HG02610 (cell line): Measurements from ENCODE around the gene MAN1A1.

ENCODE experiments used
- ATAC-seq: cut with Tn5 transposase; IDR thresholded peaks from one replicate; pipeline ENCODE4 v1.9.1; 2021; ENCODE audit warnings: mild to moderate bottlenecking, moderate library complexity; ENCODE audit not compliant: unreplicated experiment

Gene MAN1A1

DNA sequence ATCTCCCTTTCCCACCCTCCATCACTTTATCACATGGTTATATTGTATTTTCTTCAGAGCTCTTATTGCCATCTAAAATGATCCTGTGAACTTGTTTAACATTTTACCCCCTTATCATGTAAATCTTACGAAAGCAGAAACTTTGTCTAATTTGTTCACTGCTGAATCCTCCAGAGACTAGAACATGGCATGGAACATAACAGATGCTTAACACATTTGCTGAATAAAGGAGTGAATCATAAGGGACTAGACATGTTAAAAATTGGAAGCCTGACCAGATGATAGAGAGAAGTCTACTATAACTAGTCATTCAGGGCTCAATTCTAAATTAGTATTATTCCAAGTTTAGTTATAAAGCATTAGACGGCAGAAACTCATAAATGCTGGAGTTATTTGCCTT lies 73.3 kb downstream of the MAN1A1 start:
- ATAC-seq = no peak

DNA sequence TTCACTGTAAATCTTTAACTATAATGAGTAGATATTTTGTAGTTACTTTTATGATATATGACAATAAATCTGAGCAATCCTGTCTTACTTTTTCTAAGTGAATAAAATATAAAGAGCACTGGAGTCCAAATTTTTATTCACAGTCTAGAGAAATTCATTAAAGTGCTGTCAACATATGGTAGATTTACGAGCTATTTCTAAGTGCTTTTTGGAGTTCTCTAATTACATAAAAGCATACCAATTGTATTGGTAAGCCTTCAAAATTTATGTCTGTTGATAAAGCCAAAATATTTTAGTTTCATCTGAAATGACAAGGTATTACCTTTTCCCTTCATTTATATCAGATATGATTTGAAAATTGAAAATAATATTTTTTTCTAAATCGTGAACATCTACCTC lies 75.4 kb downstream of the MAN1A1 start:
- no peak for ATAC-seq

DNA sequence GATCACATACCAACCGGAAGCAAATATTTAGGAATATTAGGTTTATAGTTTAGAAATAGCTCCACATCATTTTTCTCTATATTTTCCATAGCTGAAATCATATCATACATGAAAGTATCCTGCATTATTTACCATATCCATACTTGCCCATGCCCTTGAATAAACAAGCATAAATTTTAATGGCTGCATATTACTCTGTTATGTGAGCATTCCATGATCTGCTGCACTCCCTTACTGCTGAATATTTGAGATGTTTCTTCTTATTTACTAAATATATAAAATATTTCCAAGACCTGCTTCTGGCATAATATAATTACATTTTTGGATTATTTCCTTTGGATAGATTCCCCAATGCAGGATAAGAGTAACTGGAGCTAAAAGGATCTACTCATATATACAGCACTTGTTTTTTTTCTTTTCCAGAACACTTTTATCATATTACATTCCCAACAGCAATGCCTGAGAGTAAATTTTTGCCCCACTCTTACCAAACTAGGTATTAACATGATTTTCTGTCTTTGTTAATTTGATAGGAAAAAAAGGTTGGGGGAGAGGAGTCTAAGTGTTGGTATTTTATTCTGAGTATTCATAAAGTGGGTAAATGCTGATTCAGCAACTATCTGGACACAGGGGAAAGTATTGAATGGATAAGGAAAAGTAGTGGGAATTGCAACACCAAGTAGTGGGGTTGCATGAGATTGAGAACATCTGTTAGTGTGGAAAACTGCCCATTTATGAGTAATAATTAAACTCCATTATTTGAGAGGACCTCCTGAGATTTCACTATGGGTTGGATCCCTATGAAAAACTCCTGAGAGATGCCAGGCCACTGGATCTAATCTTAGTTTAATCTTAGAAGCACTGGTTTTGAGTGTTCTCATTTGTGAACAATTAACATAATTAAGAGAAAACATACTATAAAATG lies 76.0 kb downstream of the MAN1A1 start:
- no peak for ATAC-seq

DNA sequence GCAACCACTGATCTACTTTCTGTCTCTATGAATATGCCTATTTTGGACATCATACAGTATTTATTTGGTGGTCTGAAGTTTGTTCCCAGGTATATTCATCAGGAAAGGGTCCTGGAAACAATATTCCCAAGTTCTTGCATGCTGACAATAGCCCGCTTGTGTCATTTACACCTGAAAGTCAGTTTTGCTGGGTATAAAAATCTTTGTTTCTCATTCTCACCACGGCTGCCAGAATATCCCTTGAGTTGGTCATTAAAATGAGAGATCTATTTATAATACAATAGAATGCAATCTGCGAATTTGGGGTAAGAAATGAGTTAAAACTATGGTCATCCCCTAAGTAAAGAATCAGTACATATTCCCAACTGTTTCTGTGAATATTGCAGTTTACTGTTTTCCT lies 79.0 kb downstream of the MAN1A1 start:
- ATAC-seq = no peak

DNA sequence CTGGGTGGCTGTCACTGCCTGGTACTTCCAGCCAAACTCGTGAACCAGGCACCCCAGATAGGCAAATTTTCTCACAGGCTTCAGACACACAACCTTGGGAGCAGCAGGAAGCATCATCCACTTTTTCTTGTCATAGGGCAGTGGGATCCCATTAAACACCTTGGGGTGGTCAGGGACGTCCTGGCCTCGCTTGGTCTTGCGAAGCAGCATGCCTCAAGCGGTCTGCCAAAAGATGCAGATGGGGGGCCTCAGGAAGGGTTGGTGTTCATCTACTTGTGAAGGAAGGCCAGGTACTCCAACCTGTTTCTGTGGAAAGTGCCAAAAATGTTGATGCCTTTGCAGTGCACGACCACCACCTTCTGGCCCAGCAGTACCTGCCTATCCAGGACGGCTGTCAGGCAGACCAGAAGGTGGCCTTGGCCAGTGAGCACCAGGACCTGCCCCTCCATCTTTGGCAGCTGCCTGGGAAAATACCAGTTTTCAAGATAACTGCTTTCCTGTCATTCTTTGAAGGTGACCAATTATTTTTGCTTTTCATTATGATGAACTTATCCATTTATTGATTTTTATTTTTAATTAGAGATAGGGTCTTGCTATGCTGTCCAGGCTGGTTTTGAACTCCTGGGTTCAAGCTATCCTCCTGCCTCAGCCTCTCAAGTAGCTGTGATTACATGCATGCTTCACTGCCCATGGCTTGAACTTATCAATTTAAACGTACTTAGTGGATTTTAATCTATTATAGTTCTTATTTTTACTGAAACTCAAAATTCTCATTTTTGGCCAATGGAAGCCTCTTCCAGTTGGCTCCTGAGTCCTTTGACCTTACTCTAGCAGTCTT lies 80.1 kb downstream of the MAN1A1 start:
- no peak for ATAC-seq

DNA sequence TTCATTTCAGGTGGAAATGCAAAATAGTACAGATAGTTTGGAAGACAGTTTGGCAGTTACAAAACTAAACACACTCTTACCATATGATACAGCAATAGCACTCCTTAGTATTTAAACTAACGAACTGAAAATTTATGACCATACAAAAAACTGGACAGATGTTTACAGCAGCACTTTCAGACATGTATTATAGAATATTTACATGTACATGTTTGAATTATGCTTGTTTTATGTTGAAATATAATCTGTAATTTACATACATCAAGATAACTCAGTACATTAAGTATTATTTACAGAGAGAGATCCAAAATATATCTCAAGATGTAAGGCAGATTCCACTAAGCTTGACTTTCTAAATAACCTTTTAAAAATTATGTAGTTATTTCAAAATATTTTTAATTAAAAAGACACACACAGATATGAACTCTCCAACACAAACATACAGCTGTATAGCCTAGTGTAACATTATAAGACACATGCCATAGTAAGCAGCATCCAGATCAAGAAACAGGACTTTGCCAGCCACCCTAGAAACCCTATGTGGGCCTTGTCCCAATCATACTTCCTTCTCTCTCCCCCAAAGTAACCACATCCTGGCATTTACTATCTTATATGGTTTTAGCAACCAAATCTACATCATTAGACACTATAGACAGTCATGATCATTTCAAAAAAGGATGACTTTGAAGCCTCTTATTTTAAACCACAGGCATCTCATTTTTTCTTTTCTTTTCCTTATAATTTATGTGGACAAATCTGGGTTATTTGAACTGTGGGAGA lies 82.2 kb downstream of the MAN1A1 start:
- ATAC-seq = no peak

DNA sequence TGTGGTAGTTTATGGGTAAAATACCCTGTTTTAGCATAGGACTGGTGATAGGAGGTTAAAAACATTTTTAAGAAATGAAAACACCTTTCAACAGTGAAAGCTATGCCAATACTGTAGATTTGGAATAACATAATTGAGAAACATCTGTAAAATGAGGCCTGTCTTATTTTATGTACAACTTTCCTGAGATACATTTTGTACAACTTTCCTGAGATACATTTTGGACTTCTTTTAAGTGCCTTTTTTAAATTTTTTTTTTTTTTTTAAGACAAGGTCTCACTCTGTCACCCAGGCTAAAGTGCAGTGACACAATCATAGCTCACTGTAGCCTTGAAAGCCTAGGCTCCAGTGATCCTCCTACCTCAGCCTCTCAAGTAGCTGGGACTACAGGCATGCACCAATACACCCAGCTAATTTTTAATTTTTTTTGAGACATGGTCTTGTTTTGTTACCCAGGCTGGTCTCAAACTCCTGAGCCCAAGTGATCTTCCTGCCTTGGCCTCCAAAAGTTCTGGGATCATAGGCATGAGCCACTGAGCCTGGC lies 84.6 kb downstream of the MAN1A1 start:
- ATAC-seq = no peak

DNA sequence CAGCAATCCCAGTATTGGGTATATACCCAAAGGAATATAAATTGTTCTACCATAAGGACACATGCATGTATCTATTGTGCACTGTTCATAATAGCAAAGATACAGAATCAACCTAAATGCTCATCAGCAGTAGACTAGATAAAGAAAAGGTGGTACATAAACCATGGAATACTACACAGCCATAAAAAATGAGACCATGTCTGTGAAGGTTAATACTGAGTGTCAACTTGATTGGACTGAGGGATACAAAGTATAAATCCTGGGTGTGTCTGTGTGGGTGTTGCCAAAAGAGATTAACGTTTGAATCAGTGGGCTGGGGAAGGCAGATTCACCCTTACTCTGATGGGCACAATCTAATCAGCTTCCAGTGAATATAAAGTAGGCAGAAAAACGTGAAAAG lies 86.9 kb downstream of the MAN1A1 start:
- ATAC-seq = no peak

DNA sequence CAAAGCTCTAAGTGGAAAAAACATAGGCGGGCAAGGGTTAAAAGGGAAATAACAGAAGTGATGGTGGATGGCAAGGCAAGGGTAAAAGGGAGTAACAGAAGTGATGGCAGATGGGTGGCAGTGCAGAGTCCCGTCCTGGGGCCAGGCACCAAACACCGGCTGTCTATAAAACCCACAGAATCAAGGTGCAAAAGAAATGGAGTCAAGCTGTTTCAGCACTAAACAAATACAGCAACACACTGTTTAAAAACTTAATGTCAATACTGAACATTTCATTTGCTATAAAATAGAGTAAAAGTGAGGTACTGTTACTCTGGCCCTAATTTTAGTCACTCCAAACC lies 87.6 kb downstream of the MAN1A1 start:
- no peak for ATAC-seq

DNA sequence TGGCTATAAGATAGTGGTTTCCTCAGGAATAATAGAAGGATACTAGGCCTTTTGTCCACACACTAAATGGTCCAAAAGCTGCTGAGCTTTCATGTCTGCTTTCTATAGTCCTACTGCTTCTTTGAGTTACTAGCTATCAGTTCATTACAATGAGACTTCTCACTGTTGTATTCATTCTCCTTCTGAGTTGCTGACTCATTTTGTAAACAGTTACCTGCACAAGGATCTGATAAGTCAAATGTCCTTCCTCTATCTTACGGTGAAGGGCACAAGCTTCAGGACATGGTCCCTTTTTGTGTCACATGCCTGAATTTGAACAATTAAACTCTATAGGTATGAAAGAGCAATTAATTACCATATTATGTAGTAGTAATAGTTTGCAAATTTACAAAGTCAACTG lies 90.5 kb downstream of the MAN1A1 start:
- ATAC-seq = peak; percentile 73

DNA sequence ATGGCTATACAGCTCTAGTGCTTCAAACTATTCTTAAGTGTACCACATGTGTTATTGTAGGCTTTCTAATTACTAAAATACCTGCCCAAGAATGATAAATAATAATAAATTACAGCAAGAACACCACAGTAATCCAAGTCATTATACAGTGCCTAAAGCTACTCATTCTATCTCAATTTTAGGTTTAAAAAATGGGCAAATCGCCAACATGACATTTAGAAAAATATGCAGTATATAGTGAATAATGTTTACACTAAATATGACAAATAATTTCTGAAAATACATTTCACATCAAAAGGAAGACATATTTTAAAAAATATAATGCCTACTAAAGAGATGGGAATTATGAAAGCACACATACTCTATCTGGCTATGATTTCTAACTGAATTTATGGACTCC lies 91.8 kb downstream of the MAN1A1 start:
- ATAC-seq = no peak

DNA sequence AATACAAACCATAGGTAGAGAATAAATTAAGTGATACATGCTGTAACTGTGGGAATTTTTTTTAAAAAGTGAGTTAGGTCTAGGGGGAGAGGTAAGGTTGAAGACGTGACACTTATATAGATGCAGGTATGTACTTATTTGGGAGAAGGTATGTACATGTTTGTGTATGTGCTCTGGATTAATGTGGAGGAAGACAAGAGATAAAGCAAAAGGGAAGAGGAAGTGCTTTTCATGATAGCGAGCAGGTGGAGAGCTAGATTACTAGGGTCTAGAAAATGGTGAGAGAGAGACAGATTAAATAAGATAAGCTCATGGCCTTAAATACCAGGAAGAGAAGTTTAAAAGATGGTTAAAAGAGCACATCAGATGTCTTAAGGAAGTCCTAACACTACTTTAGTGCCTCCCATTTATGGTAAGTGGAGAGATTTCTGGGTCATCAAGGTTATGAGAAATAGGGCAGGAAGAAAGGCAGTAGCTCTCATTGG lies 92.5 kb downstream of the MAN1A1 start:
- no peak for ATAC-seq

DNA sequence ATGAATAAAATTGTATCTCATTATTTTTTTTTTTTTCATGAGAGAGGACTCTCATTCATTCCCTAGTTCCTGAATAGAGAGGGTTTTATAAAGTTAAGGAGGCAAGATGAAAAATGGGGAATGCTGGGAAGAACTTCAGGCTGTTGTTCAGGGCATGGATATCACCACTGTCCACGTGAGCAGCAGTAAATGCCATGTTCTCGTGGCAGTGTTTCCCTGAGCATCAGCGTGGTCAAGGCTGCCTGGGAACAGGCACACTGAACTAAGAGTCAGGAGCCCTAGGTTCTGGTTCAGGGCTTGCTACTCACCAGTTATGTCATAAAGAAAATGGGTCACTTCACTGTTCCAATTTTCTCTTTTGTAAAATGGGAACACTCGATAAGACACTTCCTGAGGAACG lies 93.2 kb downstream of the MAN1A1 start:
- ATAC-seq = no peak

DNA sequence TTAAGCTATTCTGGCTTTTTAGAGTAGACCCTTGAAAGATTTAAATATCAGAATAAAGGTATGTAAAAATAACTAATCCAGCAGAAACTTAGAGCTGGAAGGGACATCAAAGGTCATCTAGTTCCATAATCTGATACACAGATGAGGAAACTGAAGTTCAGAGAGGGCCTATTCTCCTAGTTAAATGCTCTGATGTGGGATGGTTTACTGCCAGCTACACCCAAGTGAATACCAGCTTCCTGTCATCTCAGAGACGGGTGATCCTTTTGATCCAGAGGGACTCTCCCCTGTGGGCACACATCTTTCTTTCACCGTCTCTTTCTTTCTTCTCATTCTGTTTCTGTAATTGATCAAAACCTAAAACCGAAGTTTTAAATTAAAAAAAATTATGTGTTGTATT lies 94.1 kb downstream of the MAN1A1 start:
- ATAC-seq = no peak

DNA sequence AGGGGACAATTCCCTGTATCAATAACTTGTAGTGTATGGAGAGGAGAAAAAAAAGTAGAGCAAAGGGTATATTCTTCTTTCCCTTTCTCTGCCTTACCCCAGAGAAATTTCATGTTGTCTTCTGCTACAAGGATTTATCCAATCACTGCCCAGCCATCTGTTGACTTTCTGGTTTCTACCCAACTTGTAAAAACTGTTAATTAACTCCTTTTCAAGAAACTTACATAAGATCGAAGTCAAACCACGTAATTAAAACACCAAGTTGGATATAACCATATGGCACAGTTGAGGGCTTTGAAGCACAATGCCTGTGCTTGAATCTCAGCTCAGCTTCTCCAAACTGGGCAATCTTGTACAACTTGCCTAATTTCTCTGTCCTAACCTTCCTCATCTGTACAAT lies 99.5 kb downstream of the MAN1A1 start:
- ATAC-seq = no peak

DNA sequence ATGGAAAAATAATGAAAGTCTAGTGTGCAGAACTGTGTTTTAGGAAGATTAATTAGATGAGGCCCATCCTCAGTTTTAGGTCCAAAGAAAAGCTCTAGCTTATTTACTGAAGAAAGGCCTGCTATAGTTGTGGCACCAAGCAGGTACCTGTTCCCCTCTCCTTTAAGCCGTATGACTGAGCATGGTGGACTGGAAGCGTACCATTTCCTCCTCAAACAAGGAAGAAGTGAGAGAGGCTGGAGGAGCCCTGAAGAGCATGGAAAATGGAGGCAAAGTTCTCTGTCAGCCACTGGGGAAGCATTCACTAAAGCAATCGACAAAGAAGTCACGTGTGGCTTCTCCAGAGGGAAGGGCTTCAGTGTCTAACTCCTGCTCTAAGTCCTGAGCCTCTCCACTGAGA lies 100.2 kb downstream of the MAN1A1 start:
- ATAC-seq = no peak

DNA sequence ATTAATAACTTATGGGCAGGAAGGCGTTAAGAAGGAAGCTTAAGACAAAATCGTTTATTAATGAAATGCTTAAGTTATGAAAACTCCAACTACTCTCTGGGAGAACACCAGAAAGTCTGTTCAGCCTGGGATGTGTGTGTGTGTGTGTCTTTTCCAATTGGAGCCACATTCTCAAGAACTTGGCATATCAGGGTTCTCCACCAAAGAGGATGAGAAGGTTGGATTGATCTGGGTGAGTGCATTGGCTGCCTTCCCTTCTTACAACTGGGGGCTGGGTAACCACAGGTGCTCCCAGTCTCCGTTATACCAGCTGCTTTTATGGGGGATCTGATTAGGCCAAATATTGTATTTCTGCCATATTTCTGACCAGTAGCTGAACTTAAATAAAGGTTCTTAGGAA lies 102.1 kb downstream of the MAN1A1 start:
- ATAC-seq = no peak

DNA sequence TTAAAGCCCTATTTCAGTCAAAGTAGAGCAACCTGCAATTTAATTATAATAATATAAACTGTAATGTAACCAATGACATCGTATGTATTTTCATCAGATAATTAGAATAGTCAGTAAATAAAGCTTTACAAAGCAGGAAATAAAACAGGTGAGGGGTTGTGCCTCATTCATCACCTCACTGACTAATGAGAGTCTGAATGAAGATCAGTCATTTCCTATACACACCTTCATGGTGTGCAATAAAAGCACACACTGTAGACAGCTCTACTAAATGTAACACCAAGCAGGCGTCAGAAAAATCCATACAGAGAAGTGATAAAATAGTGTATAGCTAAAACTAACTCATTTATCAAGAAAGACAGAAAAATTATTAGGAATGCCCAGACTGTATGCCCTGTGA lies 105.9 kb downstream of the MAN1A1 start:
- ATAC-seq = no peak

DNA sequence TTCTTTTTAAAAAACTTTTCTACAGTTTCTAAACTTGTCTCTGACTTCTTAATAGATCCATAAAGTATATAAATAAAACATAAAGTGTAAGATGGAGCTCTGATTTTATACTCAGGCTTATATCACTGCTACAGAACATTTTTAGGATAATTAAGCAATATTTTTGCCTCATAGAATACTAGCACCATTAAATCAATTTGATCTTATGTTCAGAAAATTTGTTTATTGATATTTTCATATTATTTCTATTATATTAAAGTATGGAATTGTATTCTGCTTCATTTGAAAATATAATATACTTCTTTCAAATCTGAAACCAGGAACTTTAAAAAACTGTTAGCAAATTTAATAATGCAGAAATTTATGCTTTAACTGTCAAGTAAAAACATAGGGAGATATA lies 106.5 kb downstream of the MAN1A1 start:
- no peak for ATAC-seq

DNA sequence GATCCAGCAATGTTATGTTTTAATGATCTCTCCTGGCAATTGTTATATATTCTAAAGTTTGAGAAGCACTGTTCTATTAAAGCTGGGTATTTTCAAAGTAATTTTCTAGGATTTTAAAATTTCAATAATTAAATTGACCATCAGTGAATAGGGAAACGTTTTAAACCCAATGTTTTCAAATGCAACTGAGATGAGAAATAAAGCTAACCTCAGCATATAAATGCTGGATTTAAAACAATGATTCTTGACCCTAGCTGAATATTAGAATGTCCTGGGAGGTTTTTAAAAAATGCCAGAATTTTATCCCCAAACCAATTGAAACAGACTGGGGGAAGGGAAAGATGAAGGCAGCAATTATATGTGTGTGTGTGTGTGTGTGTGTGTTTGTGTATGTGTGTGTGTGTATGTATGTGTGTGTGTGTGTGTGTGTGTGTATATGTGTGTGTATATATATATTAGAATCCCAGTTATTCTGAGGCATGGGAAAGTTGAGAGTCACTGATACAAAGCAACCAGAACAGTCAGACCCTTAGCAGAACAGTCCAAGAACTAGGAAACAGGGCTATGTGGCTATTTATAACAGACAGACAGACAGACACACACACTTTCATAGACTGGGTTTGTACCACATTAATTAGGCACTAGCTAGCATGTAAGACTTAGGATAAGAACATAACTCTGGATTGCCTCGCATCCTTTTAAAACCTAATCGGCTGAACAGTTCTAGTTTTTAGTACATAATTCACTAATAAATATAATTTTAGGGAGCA lies 107.8 kb downstream of the MAN1A1 start:
- no peak for ATAC-seq
